ENCODE data around the gene CELF1.
A peak's percentile ranks its signal among the peaks of the same experiment; 100 is the strongest.
"Not testable (repeated sequence)": the region's sequence is repeated elsewhere in the genome, so short reads cannot be mapped to it uniquely, and the experiment has no call there.

The CELF1 gene

GRCh38 chr11:47550288-47551047 lies 2.5 kb downstream of the CELF1 start:
- TF ChIP-seq, protein P1, sequence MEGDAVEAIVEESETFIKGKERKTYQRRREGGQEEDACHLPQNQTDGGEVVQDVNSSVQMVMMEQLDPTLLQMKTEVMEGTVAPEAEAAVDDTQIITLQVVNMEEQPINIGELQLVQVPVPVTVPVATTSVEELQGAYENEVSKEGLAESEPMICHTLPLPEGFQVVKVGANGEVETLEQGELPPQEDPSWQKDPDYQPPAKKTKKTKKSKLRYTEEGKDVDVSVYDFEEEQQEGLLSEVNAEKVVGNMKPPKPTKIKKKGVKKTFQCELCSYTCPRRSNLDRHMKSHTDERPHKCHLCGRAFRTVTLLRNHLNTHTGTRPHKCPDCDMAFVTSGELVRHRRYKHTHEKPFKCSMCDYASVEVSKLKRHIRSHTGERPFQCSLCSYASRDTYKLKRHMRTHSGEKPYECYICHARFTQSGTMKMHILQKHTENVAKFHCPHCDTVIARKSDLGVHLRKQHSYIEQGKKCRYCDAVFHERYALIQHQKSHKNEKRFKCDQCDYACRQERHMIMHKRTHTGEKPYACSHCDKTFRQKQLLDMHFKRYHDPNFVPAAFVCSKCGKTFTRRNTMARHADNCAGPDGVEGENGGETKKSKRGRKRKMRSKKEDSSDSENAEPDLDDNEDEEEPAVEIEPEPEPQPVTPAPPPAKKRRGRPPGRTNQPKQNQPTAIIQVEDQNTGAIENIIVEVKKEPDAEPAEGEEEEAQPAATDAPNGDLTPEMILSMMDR (conservative IDR thresholded peaks at IDR 0.05), result no peak
- no peak for TF ChIP-seq ZFX (IDR thresholded peaks at IDR 0.05)
- no peak overlapping the region for H3K27ac ChIP-seq

DNA sequence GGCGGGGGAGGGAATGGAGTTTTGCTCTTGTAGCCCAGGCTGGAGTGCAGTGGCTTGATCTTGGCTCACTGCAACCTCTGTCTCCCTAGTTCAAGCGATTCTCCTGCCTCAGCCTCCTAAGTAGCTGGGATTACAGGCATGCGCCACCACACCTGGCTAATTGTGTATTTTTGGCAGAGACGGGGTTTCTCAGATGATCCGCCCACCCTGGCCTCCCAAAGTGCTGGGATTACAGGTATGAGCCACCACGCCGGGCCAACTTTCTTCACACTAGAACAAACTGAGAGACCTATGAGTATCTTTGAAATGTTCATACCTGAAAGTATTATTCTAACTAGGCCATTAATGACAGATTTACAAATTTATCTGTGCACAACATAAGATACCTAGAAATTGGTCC lies 6.7 kb downstream of the CELF1 start:
- H3K27ac ChIP-seq, result not testable (repeated sequence)

- TF ChIP-seq, protein P1 (conservative IDR thresholded peaks at IDR 0.05), result no peak
- TF ChIP-seq ZFX (IDR thresholded peaks at IDR 0.05), result no peak
- H3K27ac ChIP-seq, result no peak overlapping the region
Observed at GRCh38 chr11:47545298-47545697, 7.6 kb downstream of the CELF1 start.

- no peak overlapping the region for H3K27ac ChIP-seq
- TF ChIP-seq, protein P1 (conservative IDR thresholded peaks at IDR 0.05), result no peak
- TF ChIP-seq ZFX (IDR thresholded peaks at IDR 0.05), result no peak
Observed at GRCh38 chr11:47541070-47541469, 11.9 kb downstream of the CELF1 start.

DNA sequence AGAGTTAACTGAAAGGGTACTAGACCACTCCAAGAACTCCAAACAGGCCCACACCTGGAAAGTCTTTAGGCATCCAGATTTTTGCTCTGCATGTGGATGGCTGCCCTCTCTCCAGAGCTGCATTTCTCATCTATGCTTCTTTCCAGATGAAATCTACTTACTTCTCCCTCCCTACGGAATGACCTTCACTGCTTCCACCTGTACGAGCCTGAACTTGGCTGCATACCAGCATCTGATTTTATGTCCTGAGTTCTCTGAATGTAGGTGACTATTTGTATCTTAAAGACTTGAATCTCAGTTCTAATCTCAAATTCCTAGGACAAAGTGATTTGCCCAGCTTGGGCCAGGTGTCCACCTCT lies 13.3 kb downstream of the CELF1 start:
- no peak overlapping the region; the same call in 1 of the 2 replicates for H3K27ac ChIP-seq
- TF ChIP-seq, protein P1 (conservative IDR thresholded peaks at IDR 0.05), result no peak
- TF ChIP-seq ZFX (IDR thresholded peaks at IDR 0.05), result no peak

- H3K27ac ChIP-seq, result peak overlapping the region; percentile 12; the same call in 1 of the 2 replicates
- no peak for TF ChIP-seq ZFX (IDR thresholded peaks at IDR 0.05)
Observed at GRCh38 chr11:47538741-47539565, 14.0 kb downstream of the CELF1 start.

- H3K27ac ChIP-seq, result peak overlapping the region; percentile 45; the same call in 1 of the 2 replicates
- TF ChIP-seq, protein P1 (conservative IDR thresholded peaks at IDR 0.05), result no peak
- TF ChIP-seq ZFX (IDR thresholded peaks at IDR 0.05), result no peak
Observed at GRCh38 chr11:47536915-47537314, 16.0 kb downstream of the CELF1 start.

DNA sequence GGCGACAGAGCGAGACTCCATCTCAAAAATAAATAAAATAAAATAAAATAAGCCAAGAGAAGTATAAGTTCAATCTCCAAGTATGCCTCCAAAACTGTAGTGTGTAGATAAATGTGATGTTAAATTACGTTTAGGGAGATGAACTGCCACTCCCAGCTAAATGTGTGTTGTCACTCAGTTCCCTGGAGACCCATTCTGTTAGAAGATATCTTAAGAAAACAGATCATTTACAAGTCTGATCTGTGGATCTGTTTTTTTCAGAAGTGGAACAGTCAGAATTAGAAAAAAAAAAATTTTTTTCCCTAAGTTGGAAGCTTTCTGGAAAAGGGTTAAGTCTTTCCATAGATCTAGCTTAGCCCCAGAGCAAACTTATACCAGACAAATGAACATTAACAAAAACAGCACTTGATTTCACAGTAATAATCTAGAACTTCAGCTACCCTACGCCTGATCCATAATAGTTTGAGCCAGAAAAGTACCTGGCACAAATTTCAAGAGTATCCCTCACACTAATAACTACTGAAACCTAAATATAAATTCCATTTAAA lies 18.2 kb downstream of the CELF1 start:
- H3K27ac ChIP-seq, result no peak overlapping the region
- TF ChIP-seq ZFX (IDR thresholded peaks at IDR 0.05), result no peak
- TF ChIP-seq, protein P1 (conservative IDR thresholded peaks at IDR 0.05), result no peak

Measured in C4-2B (cell line).